ENCODE data around the gene BLNK.
A peak's percentile ranks its signal among the peaks of the same experiment; 100 is the strongest.

Gene BLNK

DNA sequence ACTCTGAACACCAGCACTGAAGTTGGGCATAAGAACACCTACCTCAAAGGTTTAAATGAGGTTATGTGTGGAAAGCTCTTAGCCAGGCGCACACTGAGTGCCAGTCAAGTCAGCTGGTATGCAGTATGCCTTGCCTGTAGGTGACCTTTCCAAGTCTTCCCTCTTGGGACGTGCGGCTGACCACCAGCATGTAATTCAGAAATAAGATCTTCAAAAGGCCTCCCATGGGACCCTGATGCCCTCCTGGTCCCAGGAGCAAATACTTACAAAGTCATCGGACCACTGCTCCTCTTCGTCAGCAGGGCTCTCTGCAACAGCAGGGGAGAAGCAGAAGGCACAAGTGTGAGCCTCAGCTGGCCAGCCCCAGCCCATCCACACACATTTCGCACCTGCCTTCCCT is 40.8 kb downstream of the BLNK start:
- DNase-seq (ENCODE audit: low read depth) = no peak
- TF ChIP-seq CTCF (IDR thresholded peaks at IDR 0.05; ENCODE audit: low read depth, low read length, missing control alignments) = no peak
- no peak overlapping the region for H3K4me3 ChIP-seq (ENCODE audit: low read depth, low read length)

GRCh38 chr10:96229568-96230030 is 41.8 kb downstream of the BLNK start:
- peak; percentile 37 for DNase-seq (ENCODE audit: low read depth)
- peak; percentile 91 for TF ChIP-seq CTCF (IDR thresholded peaks at IDR 0.05; ENCODE audit: low read depth, low read length, missing control alignments)
- H3K4me3 ChIP-seq (ENCODE audit: low read depth, low read length) = no peak overlapping the region

- no peak for TF ChIP-seq CTCF (IDR thresholded peaks at IDR 0.05; ENCODE audit: low read depth, low read length, missing control alignments)
- H3K4me3 ChIP-seq (ENCODE audit: low read depth, low read length) = no peak overlapping the region
- no peak for DNase-seq (ENCODE audit: low read depth)
Measured at GRCh38 chr10:96228408-96228994, 42.9 kb downstream of the BLNK start.

- H3K4me3 ChIP-seq (ENCODE audit: low read depth, low read length) = no peak overlapping the region
- TF ChIP-seq CTCF (IDR thresholded peaks at IDR 0.05; ENCODE audit: low read depth, low read length, missing control alignments) = no peak
- no peak for DNase-seq (ENCODE audit: low read depth)
Measured at GRCh38 chr10:96227206-96227605, 44.2 kb downstream of the BLNK start.

GRCh38 chr10:96225119-96225518 is 46.2 kb downstream of the BLNK start:
- TF ChIP-seq CTCF (IDR thresholded peaks at IDR 0.05; ENCODE audit: low read depth, low read length, missing control alignments) = no peak
- H3K4me3 ChIP-seq (ENCODE audit: low read depth, low read length) = no peak overlapping the region
- DNase-seq (ENCODE audit: low read depth) = no peak

GRCh38 chr10:96222908-96223307 is 48.5 kb downstream of the BLNK start:
- H3K4me3 ChIP-seq (ENCODE audit: low read depth, low read length) = no peak overlapping the region
- no peak for DNase-seq (ENCODE audit: low read depth)
- TF ChIP-seq CTCF (IDR thresholded peaks at IDR 0.05; ENCODE audit: low read depth, low read length, missing control alignments) = no peak

- TF ChIP-seq CTCF (IDR thresholded peaks at IDR 0.05; ENCODE audit: low read depth, low read length, missing control alignments) = no peak
- H3K4me3 ChIP-seq (ENCODE audit: low read depth, low read length) = no peak overlapping the region
- no peak for DNase-seq (ENCODE audit: low read depth)
Measured at GRCh38 chr10:96222441-96222840, 48.9 kb downstream of the BLNK start.

All from GM12864 (cell line).